ENCODE results near the gene OSMR. TPM values are rescaled to one million over a fixed set of nuclear protein-coding genes. Genes with fewer than 3 reads are reported as not detected.

Gene OSMR
- total and polyA plus RNA-seq, 2 of the 13 experiments (the other 11 are each of a cell fraction or from before 2014, with no cell fraction given), result 21.3 to 86.5 TPM

DNA sequence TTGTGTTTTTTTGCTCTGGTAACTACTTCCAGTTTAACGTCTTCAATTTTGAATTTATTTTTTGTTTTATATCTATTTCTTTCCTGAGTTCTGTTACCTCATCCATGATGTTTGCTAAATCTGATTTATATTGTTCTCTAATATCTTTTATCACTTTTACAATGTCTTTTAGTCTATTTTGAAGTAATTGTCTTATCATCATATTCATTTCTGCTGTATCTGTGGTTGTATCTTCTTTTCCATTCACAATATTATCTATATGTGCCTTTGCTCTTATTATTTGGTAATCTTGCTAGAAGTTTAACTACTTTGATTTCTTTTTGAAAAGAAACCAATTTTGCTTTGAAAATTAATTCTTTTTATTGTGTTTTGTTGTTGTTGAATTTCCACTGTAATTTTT lies 43.6 kb downstream of the OSMR start (continued):
- TF ChIP-seq, protein P1, sequence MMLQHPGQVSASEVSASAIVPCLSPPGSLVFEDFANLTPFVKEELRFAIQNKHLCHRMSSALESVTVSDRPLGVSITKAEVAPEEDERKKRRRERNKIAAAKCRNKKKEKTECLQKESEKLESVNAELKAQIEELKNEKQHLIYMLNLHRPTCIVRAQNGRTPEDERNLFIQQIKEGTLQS (CRISPR knock-in tag; IDR thresholded peaks at IDR 0.05), result no peak
- TF ChIP-seq FUBP1 (CRISPR knock-in tag; IDR thresholded peaks at IDR 0.05; ENCODE audit: borderline replicate concordance) (no peak), JUNB (CRISPR knock-in tag; IDR thresholded peaks at IDR 0.05; ENCODE audit: borderline replicate concordance) (no peak)

DNA sequence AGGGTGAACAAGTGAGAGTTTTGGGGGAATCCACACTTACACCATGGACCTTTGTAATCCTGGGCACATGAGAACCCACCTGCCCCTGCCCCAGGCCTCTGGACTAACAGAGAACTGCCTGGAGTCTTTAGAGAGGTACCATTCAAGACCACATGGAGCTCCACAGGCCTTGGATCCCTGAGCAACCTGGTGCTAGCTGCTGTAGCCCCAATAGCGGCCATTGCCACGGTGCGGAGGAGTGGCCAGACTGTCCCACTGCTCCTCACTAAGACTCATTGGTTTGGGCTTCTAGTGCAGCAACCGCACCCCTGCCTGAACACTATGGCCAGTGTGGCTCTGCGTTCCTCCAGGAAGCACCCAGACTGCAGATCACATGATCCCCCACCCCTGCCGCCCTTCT lies 45.8 kb downstream of the OSMR start:
- no TSS peak for BruUV-seq (replicated peaks)
- H3K27me3 ChIP-seq (ENCODE audit: control insufficient read depth in 1 of 2, insufficient read depth in 2 of 2, low read length in 2 of 2), result no peaks in the 10 kb centered on the region
- no peak for DNase-seq (ENCODE audit: low spot score)
- no peak overlapping the region for H2AFZ ChIP-seq (ENCODE audit: low read length)
- no peaks in the 10 kb centered on the region for H3K79me2 ChIP-seq (ENCODE audit: insufficient read depth, low read length)
- WGBS (ENCODE audit: low lambda C conversion rate), result 100% methylated on average over 4 of the region's 6 CpGs
- no peak for FAIRE-seq
- H3K27ac ChIP-seq (ENCODE audit: extremely low read length, insufficient read depth, low read length), result no peak overlapping the region
- peak; percentile 61; the same call in 2 of the 3 replicates for ATAC-seq
- intact Hi-C loops (cut with micrococcal nuclease; ENCODE audit: unreplicated experiment) (no loop called here), in situ Hi-C loops (cut with HindIII; ENCODE audit: extremely low pct_ligation_motif_present, low pct_unique_long_range_greater_than_20kb) (no loop called here)
- H3K4me2 ChIP-seq (ENCODE audit: low read depth, low read length), result no peak overlapping the region
- no peak for TF ChIP-seq KAT8 (CRISPR knock-in tag; IDR thresholded peaks at IDR 0.05)
- no peak for TF ChIP-seq ZNF572 (CRISPR knock-in tag; IDR thresholded peaks at IDR 0.05)
- TF ChIP-seq ZNF616 (CRISPR knock-in tag; IDR thresholded peaks at IDR 0.05; ENCODE audit: low read depth), result no peak
- TF ChIP-seq ZNF687 (CRISPR knock-in tag; IDR thresholded peaks at IDR 0.05), result peak; percentile 16; the same call in 1 of the 2 replicates
- H3K36me3 ChIP-seq (replicated peaks in 1 of 2; ENCODE audit: control insufficient read depth in 1 of 2, insufficient read depth in 2 of 2, low read length in 2 of 2), result peaks cover 4 to 7% of the 10 kb centered on the region in 2 experiments; a peak in 1 of 5 replicates
- H3K9me3 ChIP-seq (ENCODE audit: low read length), result peaks cover 7% of the 10 kb centered on the region
- H3K9ac ChIP-seq (ENCODE audit: insufficient read depth, low read depth, low read length), result no peak overlapping the region
- POLR2A ChIA-PET, result no interaction called here
- H4K20me1 ChIP-seq (ENCODE audit: insufficient read depth, low read length), result no peaks in the 10 kb centered on the region; the same call in 1 of the 2 replicates
- no peaks in the 10 kb centered on the region for H3K4me1 ChIP-seq (ENCODE audit: insufficient read depth, low read length)
- CTCF ChIA-PET (ENCODE audit: low intra/inter-chr PET ratio, low total read pairs), result no interaction called here
- H3K4me3 ChIP-seq (replicated peaks in 1 of 3; ENCODE audit: insufficient read depth in 1 of 3, low read depth in 2 of 3, low read length in 3 of 3), result no peak overlapping the region
